Measurements from ENCODE around the gene AGBL1. TPM values are rescaled to one million over a fixed set of nuclear protein-coding genes. Genes with fewer than 3 reads are reported as not detected.

Gene AGBL1
- total RNA-seq, 1 donor from 2014 or later: 5.5 TPM

- peaks cover 2% of the 10 kb centered on the region for H3K9me3 Mint-ChIP-seq
- H3K27me3 ChIP-seq: no peaks in the 10 kb centered on the region
- TF ChIP-seq EZH2 (IDR thresholded peaks at IDR 0.05) (no peak), EZH2phosphoT487 (IDR thresholded peaks at IDR 0.05) (no peak), CTCF (IDR thresholded peaks at IDR 0.05) (no peak)
Observed at GRCh38 chr15:86488046-86488445, 408.4 kb downstream of the AGBL1 start.

GRCh38 chr15:86489981-86490380, 410.3 kb downstream of the AGBL1 start:
- H3K9ac ChIP-seq: no peak overlapping the region
- no peaks in the 10 kb centered on the region for H3K79me2 ChIP-seq (ENCODE audit: low read depth)
- H3K4me2 ChIP-seq: no peak overlapping the region
- H3K27ac ChIP-seq: no peak overlapping the region
- H3K27me3 ChIP-seq: no peaks in the 10 kb centered on the region
- no peak for TF ChIP-seq CTCF (IDR thresholded peaks at IDR 0.05)
- no peak for TF ChIP-seq EZH2phosphoT487 (IDR thresholded peaks at IDR 0.05)
- TF ChIP-seq EZH2 (IDR thresholded peaks at IDR 0.05): no peak
- H3K27me3 Mint-ChIP-seq (ENCODE audit: insufficient read depth, low read depth): peaks cover 3% of the 10 kb centered on the region
- H3K4me1 ChIP-seq: no peaks in the 10 kb centered on the region
- no peaks in the 10 kb centered on the region for H3K4me1 Mint-ChIP-seq
- H3K4me3 ChIP-seq: no peak overlapping the region
- peaks cover 2% of the 10 kb centered on the region for H3K9me3 Mint-ChIP-seq
- no peaks in the 10 kb centered on the region for H4K20me1 ChIP-seq (ENCODE audit: low read depth)
- no peak overlapping the region for H3K4me3 Mint-ChIP-seq
- no peaks in the 10 kb centered on the region for H3K9me3 ChIP-seq (ENCODE audit: low read depth)
- H3F3A ChIP-seq (ENCODE audit: low read depth): no peaks in the 10 kb centered on the region
- H3K36me3 Mint-ChIP-seq: no peaks in the 10 kb centered on the region
- no peak for DNase-seq (ENCODE audit: low spot score)
- H3K27ac Mint-ChIP-seq: no peak overlapping the region
- no peak overlapping the region for H2AFZ ChIP-seq (replicated peaks)
- no peaks in the 10 kb centered on the region for H3K36me3 ChIP-seq

More at GRCh38 chr15:86488046-86488445, 408.4 kb downstream of the AGBL1 start:
- Histone ChIP-seq H3K27ac (no peak overlapping the region), H3K9ac (no peak overlapping the region), H3F3A (ENCODE audit: low read depth) (no peaks in the 10 kb centered on the region), H3K4me2 (no peak overlapping the region), H3K9me3 (ENCODE audit: low read depth) (no peaks in the 10 kb centered on the region), H3K79me2 (ENCODE audit: low read depth) (no peaks in the 10 kb centered on the region), H2AFZ (replicated peaks) (no peak overlapping the region), H4K20me1 (ENCODE audit: low read depth) (no peaks in the 10 kb centered on the region), H3K4me1 (no peaks in the 10 kb centered on the region), H3K36me3 (no peaks in the 10 kb centered on the region), H3K4me3 (no peak overlapping the region)
- Mint-ChIP-seq H3K4me1 (no peaks in the 10 kb centered on the region), H3K4me3 (no peak overlapping the region), H3K27ac (no peak overlapping the region), H3K27me3 (ENCODE audit: insufficient read depth, low read depth) (peaks cover 3% of the 10 kb centered on the region), H3K36me3 (no peaks in the 10 kb centered on the region)
- DNase-seq (ENCODE audit: low spot score): no peak

GRCh38 chr15:86491118-86491517, 411.4 kb downstream of the AGBL1 start:
- Mint-ChIP-seq H3K4me3 (no peak overlapping the region), H3K4me1 (no peaks in the 10 kb centered on the region), H3K27me3 (ENCODE audit: insufficient read depth, low read depth) (peaks cover 3% of the 10 kb centered on the region), H3K36me3 (no peaks in the 10 kb centered on the region), H3K27ac (no peak overlapping the region), H3K9me3 (peaks cover 2% of the 10 kb centered on the region)
- Histone ChIP-seq H3K4me3 (no peak overlapping the region), H3F3A (ENCODE audit: low read depth) (no peaks in the 10 kb centered on the region), H3K79me2 (ENCODE audit: low read depth) (no peaks in the 10 kb centered on the region), H3K4me1 (no peaks in the 10 kb centered on the region), H3K9me3 (ENCODE audit: low read depth) (no peaks in the 10 kb centered on the region), H2AFZ (replicated peaks) (no peak overlapping the region), H3K36me3 (no peaks in the 10 kb centered on the region), H3K27ac (no peak overlapping the region), H3K9ac (no peak overlapping the region), H3K4me2 (no peak overlapping the region), H4K20me1 (ENCODE audit: low read depth) (no peaks in the 10 kb centered on the region), H3K27me3 (no peaks in the 10 kb centered on the region)
- TF ChIP-seq CTCF (IDR thresholded peaks at IDR 0.05): no peak
- TF ChIP-seq EZH2phosphoT487 (IDR thresholded peaks at IDR 0.05): no peak
- no peak for TF ChIP-seq EZH2 (IDR thresholded peaks at IDR 0.05)
- no peak for DNase-seq (ENCODE audit: low spot score)

Data from neural progenitor cell (in vitro differentiated cells).